HEK293 (cell line): ENCODE results near the gene LITAFD.
A peak's percentile ranks its signal among the peaks of the same experiment; 100 is the strongest.
"Not testable (repeated sequence)": the region's sequence is repeated elsewhere in the genome, so short reads cannot be mapped to it uniquely, and the experiment has no call there.

Experiments
- CTCF ChIA-PET: fragments of 350-600 bp; formaldehyde crosslinking; extraction: SDS; loops from one replicate; lab custom pipeline; 2021; ENCODE audit warnings: antibody characterized with exemption; lab: Yijun Ruan, JAX
- POLR2A ChIA-PET: fragments of 300-600 bp; formaldehyde crosslinking; extraction: SDS; loops from one replicate; lab custom pipeline; 2020; ENCODE audit warnings: antibody characterized with exemption, inconsistent platforms; lab: Yijun Ruan, JAX
- H3K27ac ChIP-seq: fragments of 200-500 bp; sonication (Bioruptor generic); 2 replicates; pipeline ENCODE4 v1.5.1; 2014; ENCODE audit warnings: low read depth, low read length, control low read depth, inconsistent platforms; ENCODE audit errors: extremely low read depth
- H3K36me3 ChIP-seq, 2 experiments: fragments of 200-500 bp in 1 of 2; sonication (Bioruptor generic) in 1 of 2; 1 replicate in 1 of 2; 2 replicates in 1 of 2; pipeline ENCODE4 v1.5.1; 2014 to 2017; ENCODE audit warnings: inconsistent platforms in 2 of 2, low read length in 2 of 2; ENCODE audit not compliant: control insufficient read depth in 2 of 2, insufficient read depth in 1 of 2
- H3K4me1 ChIP-seq: fragments of 200-500 bp; sonication (Bioruptor generic); 2 replicates; pipeline ENCODE4 v1.5.1; 2014; ENCODE audit warnings: mild to moderate bottlenecking, low read length, inconsistent platforms; ENCODE audit not compliant: control insufficient read depth, insufficient read depth
- H3K4me3 ChIP-seq: 2 replicates; pipeline ENCODE4 v1.5.1; 2011; ENCODE audit warnings: low read depth, mild to moderate bottlenecking, control low read depth, low read length, moderate library complexity
- H3K9me3 ChIP-seq: fragments of 200-500 bp; sonication (Bioruptor generic); 2 replicates; pipeline ENCODE4 v1.5.1; 2014; ENCODE audit warnings: low read depth, low read length, inconsistent platforms; ENCODE audit not compliant: control insufficient read depth, insufficient read depth
- EGR2 ChIP-seq: fragments of 450-650 bp; formaldehyde crosslinking; IDR thresholded peaks from 2 replicates; pipeline ENCODE4 v1.5.1; 2016; ENCODE audit warnings: low read depth, missing biosample characterization, missing genetic modification characterization
- ELK4 ChIP-seq: IDR thresholded peaks from 2 replicates; pipeline ENCODE4 v1.6.1; 2011; ENCODE audit warnings: mild to moderate bottlenecking, low read depth, low read length, borderline replicate concordance
- KLF1 ChIP-seq: fragments of 450-650 bp; formaldehyde crosslinking; IDR thresholded peaks from 2 replicates; pipeline ENCODE4 v1.5.1; 2016; ENCODE audit warnings: missing biosample characterization, missing genetic modification characterization
- PRDM1 ChIP-seq: fragments of 450-650 bp; formaldehyde crosslinking; IDR thresholded peaks from 2 replicates; pipeline ENCODE4; 2016; ENCODE audit warnings: missing biosample characterization, missing genetic modification characterization
- PRDM2 ChIP-seq: fragments of 450-650 bp; formaldehyde crosslinking; IDR thresholded peaks from 2 replicates; pipeline ENCODE4 v1.5.1; 2016; ENCODE audit warnings: missing biosample characterization, missing genetic modification characterization, borderline replicate concordance
- REPIN1 ChIP-seq: fragments of 450-650 bp; formaldehyde crosslinking; IDR thresholded peaks from 2 replicates; pipeline ENCODE4 v1.5.1; 2017; ENCODE audit warnings: missing biosample characterization, missing genetic modification characterization, low read depth
- ZBTB26 ChIP-seq: fragments of 450-650 bp; formaldehyde crosslinking; optimal IDR thresholded peaks from 2 replicates; pipeline ENCODE3; 2016; ENCODE audit warnings: missing biosample characterization, mild to moderate bottlenecking, missing genetic modification characterization
- ZBTB6 ChIP-seq: fragments of 450-650 bp; formaldehyde crosslinking; IDR thresholded peaks from 2 replicates; pipeline ENCODE4 v1.5.1; 2017; ENCODE audit warnings: missing biosample characterization, missing genetic modification characterization
- ZBTB8A ChIP-seq: fragments of 450-650 bp; formaldehyde crosslinking; IDR thresholded peaks from 2 replicates; pipeline ENCODE4 v1.5.1; 2016; ENCODE audit warnings: missing biosample characterization, missing genetic modification characterization
- ZFHX2 ChIP-seq: fragments of 450-650 bp; formaldehyde crosslinking; conservative IDR thresholded peaks from 2 replicates; pipeline ENCODE4 v1.5.1; 2016; ENCODE audit warnings: missing biosample characterization, missing genetic modification characterization
- ZIC2 ChIP-seq: fragments of 450-650 bp; formaldehyde crosslinking; IDR thresholded peaks from 2 replicates; pipeline ENCODE4 v1.5.1; 2016; ENCODE audit warnings: missing biosample characterization, missing genetic modification characterization
- ZNF175 ChIP-seq: fragments of 450-650 bp; formaldehyde crosslinking; IDR thresholded peaks from 2 replicates; pipeline ENCODE4 v1.5.1; 2016; ENCODE audit warnings: missing biosample characterization, missing genetic modification characterization
- ZNF2 ChIP-seq: fragments of 450-650 bp; formaldehyde crosslinking; IDR thresholded peaks from 2 replicates; pipeline ENCODE4 v1.5.1; 2016; ENCODE audit warnings: missing biosample characterization, missing genetic modification characterization
- ZNF366 ChIP-seq: fragments of 450-650 bp; formaldehyde crosslinking; conservative IDR thresholded peaks from 2 replicates; pipeline ENCODE4 v1.5.1; 2016; ENCODE audit warnings: missing biosample characterization, missing genetic modification characterization
- ZNF398 ChIP-seq: fragments of 450-650 bp; formaldehyde crosslinking; IDR thresholded peaks from 2 replicates; pipeline ENCODE4 v1.5.1; 2017; ENCODE audit warnings: missing biosample characterization, missing genetic modification characterization
- ZNF423 ChIP-seq: fragments of 450-650 bp; formaldehyde crosslinking; IDR thresholded peaks from 2 replicates; pipeline ENCODE4 v1.5.1; 2016; ENCODE audit warnings: missing biosample characterization, missing genetic modification characterization
- ZNF433 ChIP-seq: fragments of 450-650 bp; formaldehyde crosslinking; IDR thresholded peaks from 2 replicates; pipeline ENCODE4 v1.5.1; 2016; ENCODE audit warnings: missing biosample characterization, missing genetic modification characterization, low read depth
- ZNF558 ChIP-seq: fragments of 450-650 bp; formaldehyde crosslinking; IDR thresholded peaks from 2 replicates; pipeline ENCODE4 v1.5.1; 2016; ENCODE audit warnings: missing biosample characterization, missing genetic modification characterization
- ZNF677 ChIP-seq: fragments of 450-650 bp; IDR thresholded peaks from 2 replicates; pipeline ENCODE4 v1.5.0; 2018; ENCODE audit warnings: missing biosample characterization, mild to moderate bottlenecking, missing genetic modification characterization, moderate library complexity
- ZXDB ChIP-seq: fragments of 450-650 bp; formaldehyde crosslinking; IDR thresholded peaks from 2 replicates; pipeline ENCODE4 v1.5.1; 2016; ENCODE audit warnings: missing biosample characterization, missing genetic modification characterization

Gene LITAFD

GRCh38 chr16:8868416-8869211, 13.5 kb upstream of the LITAFD start, which contains the start of gene CARHSP1 (continued):
- TF ChIP-seq ZNF677 (tag by site-specific recombination) (peak; percentile 38; the same call in 1 of the 2 replicates), ELK4 (no peak), ZNF175 (tag by site-specific recombination) (no peak), ZNF433 (tag by site-specific recombination) (no peak), ZNF423 (tag by site-specific recombination) (peak; percentile 48; the same call in 1 of the 2 replicates)

- H3K9me3 ChIP-seq, result no peaks in the 10 kb centered on the region
- ChIA-PET POLR2A (interaction anchor here (0.6 to 2.4 kb wide), 19 partner anchors 9 to 222 kb away, joined by 3 to 21 read pairs (median 4); partner anchors contain the start of genes ABAT, HAPSTR1, PMM2 and TMEM186), CTCF (interaction anchor here (0.6 to 4.5 kb wide), 5 partner anchors 10 to 103 kb away, joined by 3 to 30 read pairs (median 3); partner anchors contain the start of gene LITAFD)
- TF ChIP-seq ZBTB8A (tag by site-specific recombination) (peak; percentile 70), ZNF558 (tag by site-specific recombination) (no peak), ZNF398 (tag by site-specific recombination) (peak; percentile 48; the same call in 1 of the 2 replicates), KLF1 (tag by site-specific recombination) (peak; percentile 9; the same call in 1 of the 2 replicates), ZIC2 (tag by site-specific recombination) (no peak), REPIN1 (no peak), PRDM2 (tag by site-specific recombination) (no peak), ZFHX2 (peak; percentile 56), ZBTB6 (peak; percentile 57; the same call in 1 of the 2 replicates), PRDM1 (peak; percentile 96), ZNF2 (tag by site-specific recombination) (0 out of 2 replicates have a peak, but pooled peaks have one; percentile 21), ZXDB (tag by site-specific recombination) (peak; percentile 96), EGR2 (tag by site-specific recombination) (peak; percentile 49), ZBTB26 (peak; percentile 24), ZNF366 (tag by site-specific recombination) (peak; percentile 77)
- peak overlapping the region; percentile 45 for H3K4me3 ChIP-seq
- H3K36me3 ChIP-seq, result peaks cover 0 to 8% of the 10 kb centered on the region in 2 experiments; a peak in 2 of 3 replicates
- peaks cover 7% of the 10 kb centered on the region for H3K4me1 ChIP-seq
- no peak overlapping the region; the same call in 1 of the 2 replicates for H3K27ac ChIP-seq
These were observed 12.8 kb upstream of the LITAFD start for GRCh38 chr16:8869212-8869987.

- CTCF ChIA-PET, result interaction anchor here (1.0 to 4.5 kb wide), 2 partner anchors 11 to 47 kb away, joined by 4 to 30 read pairs; partner anchors contain the start of gene LITAFD
- H3K9me3 ChIP-seq, POLR2A ChIA-PET, H3K4me3 ChIP-seq, H3K4me1 ChIP-seq, H3K27ac ChIP-seq, H3K36me3 ChIP-seq: not testable (repeated sequence)
These were observed 12.2 kb upstream of the LITAFD start for GRCh38 chr16:8869988-8870241.
